Stimulated activated CD4-positive, alpha-beta T cell treated with anti-CD3 and anti-CD28 coated beads, TNF-alpha, amount 100 ng/mL, for 4 hours (primary cell): ENCODE data around the gene SLC2A3.
"Not testable (repeated sequence)": the region's sequence is repeated elsewhere in the genome, so short reads cannot be mapped to it uniquely, and the experiment has no call there.

Experiments
- DNase-seq, 3 experiments: peaks; one replicate each; pipeline ENCODE4 v3.0.0-alpha.2; 2020; ENCODE audit warnings: low read depth in 3 of 3

Gene SLC2A3

GRCh38 chr12:7935590-7936581 lies at the start of gene SLC2A3:
TSS of gene SLC2A3 (minus strand) at chr12:7936187. CDS start at chr12:7936034, 153 bp downstream.
- DNase-seq, result peak; percentile 42 to 69 (median 68)

DNA sequence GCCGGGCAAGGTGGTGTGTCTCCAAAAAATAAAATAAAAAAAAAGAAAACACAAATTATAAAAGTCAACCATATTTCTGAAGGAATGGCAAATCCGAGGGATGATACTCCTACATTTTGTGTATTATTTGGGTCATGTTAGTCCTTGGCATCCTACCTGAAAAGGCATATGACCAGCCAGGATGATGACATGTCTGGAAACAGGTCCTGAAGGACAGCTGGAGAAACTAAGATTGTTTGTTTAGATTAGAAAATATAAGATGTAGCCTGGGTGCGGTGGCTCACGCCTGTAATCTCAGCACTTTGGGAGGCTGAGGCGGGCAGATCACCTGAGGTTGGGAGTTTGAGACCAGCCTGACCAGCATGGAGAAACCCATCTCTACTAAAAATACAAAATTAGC lies 48.9 kb upstream of the SLC2A3 start:
- DNase-seq, result no peak

DNA sequence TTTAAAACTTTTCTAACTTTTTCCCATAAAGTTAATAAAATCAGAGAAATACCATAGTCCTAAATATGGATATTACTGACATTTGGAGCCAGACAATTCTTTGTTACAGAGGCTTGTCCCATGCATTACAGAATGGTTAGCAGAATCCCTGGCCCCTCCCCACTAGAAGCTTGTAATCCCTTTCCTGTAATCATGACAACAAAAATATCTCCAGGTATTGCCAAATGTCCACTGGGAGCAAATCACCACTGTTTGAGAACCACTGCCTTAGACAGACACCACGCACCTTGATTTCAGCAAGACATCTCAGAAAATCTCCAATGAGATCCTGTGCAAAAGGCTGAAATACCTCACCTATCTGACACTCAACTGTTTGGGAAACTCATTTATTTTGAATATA lies 47.5 kb upstream of the SLC2A3 start:
- DNase-seq, result not testable (repeated sequence)

- not testable (repeated sequence) for DNase-seq
Observed at GRCh38 chr12:7983019-7983418, 47.0 kb upstream of the SLC2A3 start.

- not testable (repeated sequence) for DNase-seq
Observed at GRCh38 chr12:7982332-7982735, 46.3 kb upstream of the SLC2A3 start.

DNA sequence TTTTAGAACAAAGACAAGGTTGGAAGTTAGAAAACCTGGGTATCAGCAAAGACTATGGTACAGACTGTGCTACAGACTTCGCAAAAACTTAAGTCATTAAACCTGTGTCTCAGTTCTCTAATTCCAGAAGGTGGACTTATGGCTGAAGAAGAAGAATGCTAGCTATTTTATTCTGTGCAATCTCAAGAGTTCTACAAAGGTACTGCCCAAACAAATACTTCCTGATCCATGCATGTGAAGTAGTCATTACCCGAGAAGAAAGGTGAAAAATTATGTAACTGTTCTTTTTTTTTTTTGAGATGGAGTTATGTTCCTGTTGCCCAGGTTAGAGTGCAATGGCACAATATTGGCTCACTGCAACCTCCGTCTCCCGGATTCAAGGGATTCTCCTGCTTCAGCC lies 45.5 kb upstream of the SLC2A3 start:
- DNase-seq, result no peak

DNA sequence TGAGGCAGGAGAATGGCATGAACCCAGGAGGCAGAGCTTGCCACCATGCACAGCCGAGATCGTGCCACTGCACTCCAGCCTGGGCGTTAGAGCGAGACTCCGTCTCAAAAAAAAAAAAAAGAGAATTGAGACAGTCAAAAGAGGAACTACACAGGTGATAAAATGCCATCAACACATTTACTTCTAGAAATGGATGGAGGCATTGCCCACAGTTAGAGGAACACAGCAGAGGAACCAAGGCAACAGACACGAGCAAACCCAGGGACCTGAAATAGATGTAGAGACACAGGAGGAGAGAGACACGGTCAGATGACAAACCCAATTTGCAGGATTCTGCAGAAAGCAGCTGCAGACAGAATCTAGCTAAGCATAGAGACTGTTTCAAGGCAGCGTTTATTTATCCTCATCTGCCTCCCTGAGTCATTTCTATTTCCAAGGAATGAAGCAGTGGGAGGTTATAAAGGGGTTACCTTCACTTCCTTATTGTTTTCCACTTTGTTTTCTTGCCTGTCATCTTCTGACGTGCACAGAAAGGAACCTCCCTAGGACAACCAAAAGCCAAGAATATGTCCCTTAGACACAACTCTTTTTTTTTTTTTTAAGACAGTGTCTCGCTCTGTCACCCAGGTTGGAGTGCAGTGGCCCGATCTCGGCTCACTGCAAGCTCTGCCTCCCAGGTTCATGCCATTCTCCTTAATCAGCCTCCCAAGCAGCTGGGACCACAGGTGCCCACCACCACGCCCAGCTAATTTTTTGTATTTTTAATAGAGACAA lies 41.6 kb upstream of the SLC2A3 start:
- DNase-seq, result not testable (repeated sequence)

- no peak for DNase-seq
Observed at GRCh38 chr12:7973457-7973825, 37.5 kb upstream of the SLC2A3 start.

DNA sequence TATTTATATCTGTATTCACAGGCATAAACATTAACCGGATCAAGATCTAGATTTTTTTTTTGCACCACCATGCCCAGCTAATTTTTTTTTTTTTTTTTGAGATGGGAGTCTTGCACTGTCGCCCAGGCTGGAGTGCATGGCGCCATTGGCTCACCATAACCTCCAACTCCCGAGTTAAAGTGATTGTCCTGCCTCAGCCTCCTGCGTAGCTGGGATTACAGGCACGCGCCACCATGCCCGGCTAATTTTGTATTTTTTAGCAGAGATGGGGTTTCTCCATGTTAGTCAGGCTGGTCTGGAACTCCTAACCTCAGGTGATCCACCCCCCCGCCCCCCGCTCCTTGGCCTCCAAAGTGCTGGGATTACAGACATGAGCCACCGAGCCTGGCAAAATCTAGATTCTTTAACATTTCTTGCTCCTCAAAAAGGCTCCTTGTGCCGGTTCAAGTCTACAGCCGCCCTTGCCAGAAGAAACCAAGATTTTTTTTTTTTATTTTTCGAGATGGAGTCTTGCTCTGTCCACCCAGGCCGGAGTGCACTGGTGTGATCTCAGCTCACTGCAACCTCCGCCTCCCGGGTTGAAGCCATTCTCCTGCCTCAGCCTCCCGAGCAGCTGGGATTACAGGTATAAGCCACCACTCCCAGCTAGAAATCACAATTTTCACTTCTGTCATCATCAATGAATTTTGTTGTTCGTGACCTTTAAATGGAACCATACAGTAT lies 36.9 kb upstream of the SLC2A3 start:
- no peak for DNase-seq

DNA sequence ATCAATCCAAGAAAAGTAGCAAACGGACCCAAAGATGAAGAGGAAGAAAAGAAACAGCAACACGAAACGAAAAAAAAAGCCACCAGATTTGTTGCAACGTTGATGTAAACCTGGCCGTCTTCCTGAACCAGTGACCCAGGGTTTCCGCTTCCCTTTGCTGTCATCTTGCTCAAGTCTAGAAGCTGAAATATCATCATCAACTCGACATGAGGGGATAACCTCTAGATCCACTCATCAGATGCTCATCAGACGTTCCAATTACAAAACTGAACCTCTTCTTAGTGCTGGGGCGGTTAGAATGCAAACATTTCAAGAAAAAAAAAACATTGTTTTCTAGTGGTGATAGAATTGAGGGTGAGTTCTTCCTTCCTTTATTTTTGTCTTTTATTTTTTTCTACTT lies 36.3 kb upstream of the SLC2A3 start:
- DNase-seq, result not testable (repeated sequence)

DNA sequence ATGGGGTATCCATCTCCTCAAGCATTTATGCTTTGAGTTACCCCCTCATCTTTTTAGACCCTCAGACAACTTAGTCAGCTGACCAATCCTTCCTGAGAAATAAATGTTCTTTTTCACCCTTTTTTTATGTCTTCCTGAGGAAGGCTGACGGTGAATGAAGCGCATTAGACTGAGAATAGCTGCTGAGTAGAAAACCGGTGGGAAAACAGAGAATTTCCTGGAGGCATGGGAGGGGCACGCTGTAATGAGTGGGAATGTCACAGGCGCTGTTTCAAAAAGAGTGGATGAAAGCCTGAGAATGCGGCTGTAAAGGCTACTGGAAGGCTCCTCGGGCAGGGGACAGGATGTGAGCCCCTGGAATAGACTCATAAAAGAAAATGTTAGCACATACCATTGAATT lies 35.8 kb upstream of the SLC2A3 start:
- not testable (repeated sequence) for DNase-seq

DNA sequence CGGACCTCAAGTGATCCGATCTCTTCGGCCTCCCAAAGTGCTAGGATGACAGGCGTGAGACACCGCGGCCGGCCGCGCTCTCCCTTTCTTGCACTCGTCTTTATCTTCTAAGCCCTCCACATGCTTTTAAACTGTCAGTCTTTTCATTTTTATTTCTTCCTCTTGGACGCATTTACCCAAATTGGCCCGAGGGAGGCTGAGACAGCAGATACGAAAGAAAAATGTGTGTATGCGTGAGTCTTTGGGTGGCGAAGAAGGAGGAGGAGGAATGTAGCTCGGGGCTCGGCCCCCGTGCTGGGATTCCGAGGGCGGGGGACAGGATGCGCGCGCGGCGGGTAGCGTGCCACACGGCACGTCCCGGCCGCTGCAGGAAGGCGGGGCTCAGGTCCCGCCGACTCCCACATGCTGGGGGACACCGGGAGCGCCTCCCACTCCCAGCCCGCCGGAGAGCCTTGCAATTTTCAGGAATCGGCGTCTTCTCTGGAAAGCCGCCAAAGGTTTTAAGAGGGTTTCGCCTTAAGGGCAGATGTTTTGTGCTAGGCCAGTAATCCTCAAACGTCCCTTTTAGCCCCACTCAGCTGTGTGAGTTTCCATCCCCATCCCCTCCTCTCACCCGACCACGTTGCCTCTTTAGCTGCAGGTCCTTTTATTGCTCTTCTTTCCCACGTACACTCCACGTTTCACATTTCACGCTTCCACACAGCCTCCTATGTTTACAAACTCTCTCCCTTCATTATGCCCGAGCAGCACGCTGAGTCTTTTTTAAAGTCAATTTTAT lies 34.7 kb upstream of the SLC2A3 start:
- DNase-seq, result peak; percentile 78 to 84 (median 84)

DNA sequence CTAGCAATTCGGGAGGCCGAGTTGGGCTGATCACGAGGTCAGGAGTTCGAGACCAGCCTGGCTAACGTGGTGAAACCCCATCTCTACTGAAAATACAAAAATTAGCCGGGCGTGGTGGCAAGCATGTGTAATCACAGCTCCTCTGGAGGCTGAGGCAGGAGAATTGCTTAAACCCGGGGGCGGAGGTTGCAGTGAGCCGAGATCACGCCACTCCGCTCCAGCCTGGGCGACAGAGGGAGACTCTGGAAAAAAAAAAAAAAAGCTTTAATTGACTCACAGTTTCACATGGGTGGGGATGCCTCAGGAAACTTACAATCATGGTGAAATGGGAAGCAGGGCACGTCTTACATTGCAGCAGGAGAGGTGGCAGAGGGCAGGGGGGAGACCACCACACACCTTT lies 30.6 kb upstream of the SLC2A3 start:
- DNase-seq, result no peak

DNA sequence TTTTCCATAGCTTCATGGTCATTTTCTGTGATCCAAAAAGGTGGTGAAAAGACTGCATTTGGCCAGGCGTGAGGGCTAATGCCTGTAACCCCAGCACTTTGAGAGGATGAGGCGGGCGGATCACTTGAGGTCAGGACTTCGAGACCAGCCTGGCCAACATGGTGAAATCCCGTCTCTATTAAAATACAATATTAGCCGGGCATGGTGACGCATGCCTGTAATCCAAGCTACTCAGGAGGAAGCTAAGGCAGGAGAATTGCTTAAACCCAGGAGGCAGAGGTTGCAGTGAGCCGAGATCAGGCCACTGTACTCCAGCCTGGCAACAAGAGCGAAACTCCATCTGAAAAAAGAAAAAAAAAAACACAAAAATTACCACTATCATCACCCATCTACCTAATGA lies 28.7 kb upstream of the SLC2A3 start:
- DNase-seq, result not testable (repeated sequence)

GRCh38 chr12:7961395-7962178 lies 25.6 kb upstream of the SLC2A3 start:
- no peak for DNase-seq

DNA sequence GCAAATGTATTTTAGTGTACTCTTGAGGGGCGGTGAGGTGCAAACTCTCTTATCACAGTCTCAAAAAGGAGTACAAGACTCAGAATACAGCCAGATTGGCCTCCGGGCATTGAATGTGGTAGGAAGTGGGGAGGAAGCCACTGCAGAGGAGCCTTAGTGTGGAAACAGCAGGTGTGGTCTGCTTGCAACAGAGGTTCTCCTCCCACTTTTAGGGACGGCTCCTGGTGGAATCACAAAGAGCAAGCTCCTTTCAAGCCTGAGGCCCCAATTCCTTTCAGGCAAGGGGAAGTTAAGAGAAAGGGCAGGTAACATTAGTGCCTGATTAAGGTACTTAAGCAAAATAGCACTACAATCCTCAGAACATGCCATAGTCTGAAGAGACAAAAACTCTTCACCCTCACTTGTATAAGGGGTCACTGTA lies 23.7 kb upstream of the SLC2A3 start:
- peak in 1 of 3 experiments; percentile 18 for DNase-seq

- no peak for DNase-seq
Observed at GRCh38 chr12:7959278-7959677, 23.3 kb upstream of the SLC2A3 start.

GRCh38 chr12:7954877-7955276 lies 18.9 kb upstream of the SLC2A3 start:
- not testable (repeated sequence) for DNase-seq

DNA sequence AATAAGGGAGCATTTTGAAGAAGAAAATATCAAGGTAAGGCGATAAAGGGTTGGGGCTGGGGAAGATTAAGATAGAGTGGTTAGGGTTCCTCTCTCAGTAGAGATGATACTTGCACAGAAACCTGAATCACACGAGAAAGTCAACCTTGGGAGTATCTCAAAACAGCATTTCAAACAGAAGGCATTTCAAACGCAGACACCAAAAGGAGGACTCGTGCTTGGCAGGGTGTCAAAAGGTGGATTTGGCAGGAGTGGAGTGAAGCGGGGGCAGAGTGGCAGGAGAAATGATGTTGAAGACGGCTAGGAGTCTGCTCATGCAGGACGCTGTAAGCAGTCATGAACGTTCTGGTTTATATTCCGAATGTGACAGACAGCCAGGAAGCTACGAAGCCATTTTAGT lies 18.4 kb upstream of the SLC2A3 start:
- DNase-seq, result not testable (repeated sequence)

- DNase-seq, result not testable (repeated sequence)
Observed at GRCh38 chr12:7953912-7954311, 17.9 kb upstream of the SLC2A3 start.
